ENCODE measurements around the gene REC8.
A peak's percentile ranks its signal among the peaks of the same experiment; 100 is the strongest.
"Not testable (repeated sequence)": the region's sequence is repeated elsewhere in the genome, so short reads cannot be mapped to it uniquely, and the experiment has no call there.

REC8 gene

DNA sequence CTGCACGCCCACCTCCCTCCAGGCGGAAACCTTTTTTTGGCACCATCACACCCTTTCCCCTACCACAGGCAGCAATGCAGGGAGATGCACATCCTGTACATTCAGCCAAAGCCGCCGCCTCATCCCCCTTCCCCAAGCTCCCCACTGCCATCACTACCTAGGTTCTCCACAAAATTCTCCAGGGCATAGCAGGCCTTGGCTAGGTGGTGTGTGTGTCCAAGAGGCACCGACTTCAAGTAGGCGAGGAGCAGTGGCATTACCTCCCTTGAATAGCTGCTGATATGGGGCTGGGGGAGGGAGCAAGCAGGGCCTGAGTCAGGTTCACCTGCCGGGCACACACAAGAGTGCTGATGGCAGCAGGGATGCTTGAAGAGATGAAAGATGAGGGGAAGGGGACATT, 13.1 kb downstream of the REC8 start:
- no peak for DNase-seq

DNA sequence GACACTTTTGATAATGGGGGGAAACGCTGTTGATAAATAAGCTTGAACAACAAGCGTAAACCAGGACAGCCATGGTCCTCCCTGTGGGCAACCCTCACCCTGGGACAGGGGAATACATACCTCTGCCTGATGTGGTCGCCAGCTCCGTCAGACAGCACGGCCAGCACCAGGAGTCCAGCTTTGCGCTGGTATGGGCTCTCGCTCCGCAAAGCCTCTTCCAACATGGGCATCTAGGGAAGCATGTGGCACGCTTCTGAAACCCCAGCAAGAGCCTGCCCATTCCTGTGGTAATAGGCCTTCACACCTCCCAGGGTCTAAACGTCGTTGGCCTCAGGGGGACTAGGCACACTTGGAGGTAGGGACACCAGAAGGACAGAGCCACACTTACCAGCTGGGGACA, 13.9 kb downstream of the REC8 start:
- DNase-seq: no peak

DNA sequence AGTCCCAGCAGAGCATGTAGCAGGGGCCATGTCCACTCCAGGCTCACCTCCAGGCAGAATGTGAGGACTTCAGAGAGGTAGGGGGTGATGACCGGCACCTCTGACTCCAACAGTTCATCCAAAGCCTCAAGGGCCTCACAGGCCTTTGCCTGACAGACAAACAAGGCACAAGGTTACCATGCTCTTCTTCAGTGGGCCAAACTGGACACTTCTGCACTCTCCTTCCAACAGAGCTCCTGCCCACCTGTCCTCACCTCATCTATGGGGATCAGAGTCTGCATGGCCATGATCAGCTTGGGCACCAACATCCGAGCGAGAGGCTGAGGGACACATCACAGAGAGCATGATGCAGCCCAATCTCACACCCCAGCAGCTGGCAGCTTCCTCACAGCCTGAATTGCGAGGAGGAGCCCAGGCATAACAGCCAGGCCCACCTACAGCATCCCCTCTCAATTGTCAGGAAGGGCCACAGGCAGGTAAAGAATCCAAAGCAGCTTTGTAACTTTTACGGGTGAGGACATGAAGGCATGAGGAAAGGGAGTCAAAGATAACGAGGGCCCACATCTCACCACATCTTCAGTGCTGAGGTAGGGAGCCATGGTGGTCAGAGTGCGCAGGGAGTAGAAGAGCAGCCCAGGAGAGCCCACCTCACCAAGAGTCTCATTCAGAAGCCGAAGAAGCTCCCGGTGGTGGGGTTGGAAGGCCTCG, 15.1 kb downstream of the REC8 start:
- DNase-seq: no peak

DNA sequence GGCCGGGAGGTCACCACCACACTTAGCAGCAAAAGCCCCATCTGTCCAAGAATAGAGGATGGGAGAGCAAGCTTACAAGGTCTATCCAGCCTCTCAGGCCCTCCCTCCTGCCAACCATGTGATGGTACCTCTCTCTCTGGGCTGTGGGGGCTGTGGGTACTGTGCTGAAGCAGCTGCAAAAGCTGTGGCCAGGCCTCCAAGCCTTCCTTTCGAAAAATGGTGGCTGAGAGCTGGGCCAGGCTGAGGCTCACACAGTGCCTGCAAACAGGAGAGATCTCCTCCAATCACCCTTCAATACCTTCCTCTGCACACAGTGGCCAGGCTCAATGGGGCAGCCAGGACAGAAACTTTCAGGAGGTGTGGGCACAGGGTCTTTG, 15.6 kb downstream of the REC8 start:
- no peak for DNase-seq

DNA sequence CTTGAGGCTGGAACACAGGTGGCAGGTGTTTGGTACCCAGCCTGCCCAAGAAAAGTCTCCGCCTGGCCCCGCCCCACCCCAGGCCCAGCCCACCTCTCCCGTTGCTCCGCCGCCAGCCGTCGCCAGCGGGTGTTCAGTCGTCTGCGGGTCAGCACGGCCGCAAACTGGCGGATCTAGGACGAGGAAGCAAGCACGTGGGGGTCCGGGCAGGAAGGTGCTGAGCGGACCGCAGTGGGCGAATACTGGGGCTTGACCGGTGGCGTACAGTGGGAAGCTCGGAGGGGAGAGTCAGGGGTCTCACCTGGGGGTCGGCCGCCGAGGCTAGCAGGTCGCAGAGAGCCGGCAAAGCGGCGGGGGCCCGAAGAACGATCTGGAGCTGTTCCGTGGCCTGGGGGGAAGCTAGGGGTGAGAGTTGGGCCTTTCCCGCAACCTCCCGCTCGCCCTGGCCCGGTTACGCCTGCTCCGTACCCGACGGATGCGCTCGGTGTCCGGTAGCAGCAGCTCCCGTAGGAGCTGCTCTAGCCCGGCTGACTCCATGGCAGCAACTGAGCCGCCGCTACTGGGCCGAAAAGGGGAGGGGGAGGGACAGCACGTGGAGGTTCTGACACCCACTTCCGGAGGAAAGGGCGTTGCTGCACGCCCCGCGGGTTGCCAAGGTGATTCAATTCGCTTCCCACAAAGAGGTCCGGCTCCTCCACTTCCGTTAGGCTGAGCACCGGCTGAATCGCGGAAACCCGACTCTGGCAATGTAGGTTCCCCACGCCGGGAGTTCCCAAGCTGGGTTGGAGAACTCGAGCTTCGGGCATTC, 16.6 kb downstream of the REC8 start, which contains the start of gene IPO4:
Gene IPO4 (minus strand): TSS at position 566 of the 808 bp plus-strand sequence. CDS start 29 bp downstream, at position 537.
- peak; percentile 97 for DNase-seq

DNA sequence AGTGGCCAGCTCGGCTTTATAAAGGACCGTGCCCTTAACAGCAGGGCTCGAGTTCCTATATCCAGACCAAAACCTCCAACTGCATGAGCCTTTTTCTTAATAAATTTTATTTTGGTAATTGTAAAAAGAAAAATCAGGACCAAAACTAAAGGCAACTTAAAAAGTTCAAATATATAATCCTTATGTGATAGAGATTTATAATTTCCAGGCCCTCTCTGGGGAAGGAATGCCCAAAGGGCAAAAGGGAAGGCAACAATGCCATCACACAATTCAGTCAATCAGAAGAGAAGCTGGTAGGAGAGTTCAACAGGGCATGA, 17.1 kb downstream of the REC8 start:
- no peak for DNase-seq

DNA sequence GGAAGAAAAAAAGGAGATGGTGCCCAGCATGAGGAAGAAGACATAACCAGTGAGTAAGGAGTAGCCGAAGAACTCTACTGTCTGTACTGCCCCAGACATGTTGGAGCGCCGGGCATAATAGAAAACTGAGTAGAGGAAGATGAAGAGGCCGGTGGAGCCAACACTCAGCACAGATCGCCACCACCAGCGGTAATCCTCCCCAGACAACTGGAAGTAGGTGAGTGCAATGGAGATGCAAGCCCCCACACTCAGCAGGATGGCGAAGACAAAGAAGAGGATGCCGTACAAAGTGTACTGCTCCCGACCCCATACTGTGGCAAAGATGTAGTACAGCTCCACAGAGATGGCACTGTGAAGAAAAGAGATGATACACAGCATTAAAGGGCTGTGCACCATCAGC, 17.6 kb downstream of the REC8 start:
- no peak for DNase-seq

DNA sequence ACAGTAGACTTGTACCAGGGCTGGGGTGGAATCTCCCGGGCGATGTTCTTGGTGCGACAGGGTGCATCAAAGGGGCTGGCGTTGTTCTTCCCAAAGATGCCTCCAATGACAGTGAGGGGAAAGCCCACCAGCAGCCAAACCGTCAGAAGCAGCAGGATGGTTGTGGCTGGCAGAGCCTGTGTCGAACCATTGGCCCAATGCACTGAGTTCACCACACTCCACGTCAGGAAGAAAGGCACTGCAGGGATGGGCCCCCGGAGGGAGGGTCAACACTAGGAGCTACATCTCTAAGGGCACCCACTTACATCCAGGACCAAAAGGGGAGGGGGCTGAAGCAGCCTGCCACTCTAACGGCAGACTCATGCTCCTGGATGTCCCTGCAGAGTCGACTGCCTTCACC, 18.5 kb downstream of the REC8 start:
- DNase-seq: no peak

DNA sequence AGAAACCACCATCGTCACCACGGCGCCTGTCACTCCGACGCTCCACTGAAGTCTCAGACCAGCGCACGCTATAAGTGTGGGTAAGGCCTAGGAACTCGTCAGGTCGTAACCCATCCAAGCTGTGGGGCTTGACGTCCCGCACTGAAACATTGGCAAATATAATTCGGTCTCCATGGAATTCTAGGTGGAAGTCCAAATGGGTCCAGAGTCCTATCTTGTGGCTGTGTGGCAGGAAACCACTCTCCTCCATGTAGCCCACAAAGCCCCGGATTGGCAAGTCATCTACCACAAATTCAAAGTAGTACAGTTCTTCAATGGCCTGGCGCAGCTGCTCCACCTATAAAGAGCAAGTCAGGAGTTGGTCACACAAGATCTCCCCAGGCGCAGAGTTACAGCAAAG, 21.1 kb downstream of the REC8 start:
- no peak for DNase-seq

DNA sequence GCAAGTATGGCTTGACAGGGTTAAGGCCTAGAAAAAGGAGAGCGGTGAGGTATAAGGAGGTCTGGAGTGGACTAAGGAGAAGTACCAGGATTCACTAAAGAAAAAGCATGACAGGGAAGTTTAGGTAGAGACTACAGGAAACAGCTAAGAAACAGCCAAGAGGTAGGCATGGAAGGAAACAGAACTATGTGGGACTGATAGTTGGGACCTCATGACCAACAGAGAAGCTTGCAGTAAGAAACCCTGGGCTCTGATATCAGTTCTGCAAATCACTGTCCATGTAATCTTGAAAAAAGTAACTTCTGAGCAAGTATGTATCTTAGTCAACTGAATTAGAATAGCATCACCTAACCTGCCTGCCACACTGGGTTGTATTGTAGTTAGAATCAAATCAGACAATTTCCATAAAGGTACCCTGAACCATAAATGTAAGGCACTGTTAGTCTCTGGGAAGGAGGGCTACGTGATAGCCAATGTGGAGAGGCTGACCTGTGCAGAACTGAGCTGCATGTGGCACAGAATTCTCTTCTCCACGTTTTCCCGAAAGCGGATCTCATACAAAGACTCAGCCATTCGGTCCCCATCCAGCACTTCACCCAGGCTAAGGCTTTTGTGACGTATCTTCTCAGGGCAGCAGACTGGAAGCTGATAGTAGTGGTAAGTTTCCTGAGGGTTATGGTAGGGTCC, 22.4 kb downstream of the REC8 start:
- no peak for DNase-seq

DNA sequence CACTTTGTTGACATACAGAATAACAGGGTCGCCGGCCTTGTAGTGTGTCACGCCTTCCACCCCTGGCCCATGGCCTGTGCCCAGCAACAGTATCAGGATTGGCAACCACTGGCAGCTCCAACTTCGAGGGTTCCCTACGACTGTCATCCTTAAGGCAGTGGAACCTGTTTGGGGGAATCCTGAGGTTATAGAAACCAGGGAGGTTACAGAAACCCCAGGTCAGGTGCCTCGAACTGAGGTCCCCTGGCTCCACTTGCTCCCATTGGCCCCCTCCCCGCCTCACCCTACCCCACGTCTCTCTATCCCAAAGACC, 22.9 kb downstream of the REC8 start:
- no peak for DNase-seq

DNA sequence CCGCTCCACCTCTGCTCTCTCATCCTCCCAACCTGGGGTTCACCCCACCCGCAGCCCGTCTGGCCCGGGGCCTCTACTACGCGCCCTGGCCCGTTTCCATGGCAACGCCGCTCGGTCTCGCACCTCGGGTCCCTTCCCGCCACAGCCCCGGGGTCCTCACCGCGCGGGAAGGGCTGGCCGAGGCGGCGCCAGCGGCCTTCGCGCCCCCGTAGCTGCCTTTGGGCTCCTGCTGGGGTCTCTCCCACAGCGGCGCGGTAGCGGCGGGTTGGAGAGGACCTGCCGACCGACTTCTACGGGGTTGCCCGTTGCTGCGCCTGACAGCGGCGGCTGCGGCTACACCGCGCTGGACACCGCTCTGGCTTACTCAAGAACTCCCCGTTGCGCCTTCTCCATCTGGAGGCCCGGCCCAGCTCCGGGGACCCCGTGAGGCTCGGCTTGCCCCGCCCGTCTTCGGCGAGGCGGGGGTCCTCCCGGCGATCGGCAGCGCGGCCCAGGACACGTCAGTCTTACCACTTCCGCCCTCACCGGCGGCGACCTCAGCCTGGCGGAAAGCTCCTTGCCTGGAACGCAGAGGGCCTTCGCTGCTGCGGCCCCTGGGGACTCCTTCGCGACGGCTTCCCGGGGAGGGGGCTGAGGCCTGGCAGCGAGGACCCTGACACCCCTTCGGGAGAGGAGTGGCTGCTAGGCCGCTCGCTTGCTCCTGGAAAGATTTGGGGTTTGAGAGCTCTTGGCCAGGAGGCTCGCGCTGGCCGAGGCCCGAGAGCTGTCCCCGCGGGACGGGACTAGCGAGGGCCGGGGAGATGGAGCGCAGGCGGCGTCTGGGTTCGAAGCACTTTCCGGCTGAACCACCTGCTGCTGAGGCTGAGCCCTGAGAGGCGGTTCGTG, 23.5 kb downstream of the REC8 start, which contains the start of gene TM9SF1:
Gene TM9SF1 (minus strand): TSS at position 256 of the 885 bp plus-strand sequence. CDS start 422 bp downstream, outside the sequence.
- DNase-seq: peak; percentile 90

DNA sequence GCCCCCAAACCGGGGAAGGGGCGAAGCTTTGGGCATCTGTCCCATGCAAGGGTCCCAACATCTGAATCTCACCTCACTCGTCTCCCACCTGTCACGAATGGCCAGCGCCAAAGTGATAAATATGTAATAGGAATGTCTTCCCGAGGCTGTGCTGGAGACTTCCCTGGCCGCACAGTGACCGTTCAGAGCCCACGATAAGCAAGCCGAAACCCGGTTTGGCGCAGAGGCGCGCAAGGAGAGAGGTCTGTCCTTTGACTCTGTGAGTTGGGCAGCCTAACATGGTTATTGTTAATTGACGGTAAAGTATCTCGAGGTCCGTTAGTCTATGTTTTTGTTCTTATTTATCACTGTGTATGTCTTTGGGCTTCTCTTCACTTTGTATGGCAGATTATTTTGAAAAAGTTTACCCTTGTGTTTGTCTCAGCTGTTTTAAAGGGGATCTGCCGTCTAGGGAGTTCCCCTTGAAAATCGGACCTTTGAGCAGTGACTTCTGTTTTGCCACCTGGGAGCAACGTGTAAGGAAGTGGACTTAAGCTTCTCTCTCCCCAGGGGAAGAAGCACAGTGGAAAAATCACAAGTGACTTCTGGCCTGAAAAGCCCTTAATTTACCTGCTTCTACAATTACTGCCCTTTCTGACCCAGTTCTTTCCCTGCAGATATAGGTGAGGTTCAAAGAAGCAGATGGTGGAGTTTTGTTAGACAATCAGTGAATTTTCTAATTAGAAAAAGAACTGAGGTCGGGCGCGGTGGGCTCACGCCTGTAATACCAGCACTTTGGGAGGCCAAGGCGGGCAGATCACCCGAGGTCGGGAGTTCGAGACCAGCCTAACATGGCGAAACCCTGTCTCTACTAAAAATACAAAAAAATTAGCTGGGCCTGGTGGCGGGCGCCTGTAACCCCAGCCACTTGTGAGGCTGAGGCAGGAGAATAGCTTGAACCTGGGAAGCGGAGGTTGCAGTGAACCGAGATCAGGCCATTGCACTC, 24.5 kb downstream of the REC8 start:
- DNase-seq: no peak

DNA sequence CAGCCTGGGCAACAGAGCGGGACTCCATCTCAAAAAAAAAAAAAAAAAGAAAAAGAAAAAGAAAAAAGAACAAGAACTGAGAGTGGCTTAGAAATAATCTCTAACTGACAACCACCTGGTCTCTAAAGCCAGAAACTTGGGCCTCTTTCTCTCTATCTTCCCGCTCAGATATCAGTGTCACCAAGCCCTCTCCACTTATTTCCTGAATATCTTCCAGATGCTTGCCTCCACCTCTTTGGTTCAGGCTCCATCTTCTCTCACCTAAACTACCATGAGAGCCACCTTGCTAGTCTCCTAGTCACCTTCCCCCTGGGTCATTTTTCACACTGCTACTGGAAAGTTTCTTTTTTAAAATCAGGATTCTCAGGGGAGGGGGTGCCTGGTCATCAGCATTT, 25.2 kb downstream of the REC8 start:
- DNase-seq: no peak

DNA sequence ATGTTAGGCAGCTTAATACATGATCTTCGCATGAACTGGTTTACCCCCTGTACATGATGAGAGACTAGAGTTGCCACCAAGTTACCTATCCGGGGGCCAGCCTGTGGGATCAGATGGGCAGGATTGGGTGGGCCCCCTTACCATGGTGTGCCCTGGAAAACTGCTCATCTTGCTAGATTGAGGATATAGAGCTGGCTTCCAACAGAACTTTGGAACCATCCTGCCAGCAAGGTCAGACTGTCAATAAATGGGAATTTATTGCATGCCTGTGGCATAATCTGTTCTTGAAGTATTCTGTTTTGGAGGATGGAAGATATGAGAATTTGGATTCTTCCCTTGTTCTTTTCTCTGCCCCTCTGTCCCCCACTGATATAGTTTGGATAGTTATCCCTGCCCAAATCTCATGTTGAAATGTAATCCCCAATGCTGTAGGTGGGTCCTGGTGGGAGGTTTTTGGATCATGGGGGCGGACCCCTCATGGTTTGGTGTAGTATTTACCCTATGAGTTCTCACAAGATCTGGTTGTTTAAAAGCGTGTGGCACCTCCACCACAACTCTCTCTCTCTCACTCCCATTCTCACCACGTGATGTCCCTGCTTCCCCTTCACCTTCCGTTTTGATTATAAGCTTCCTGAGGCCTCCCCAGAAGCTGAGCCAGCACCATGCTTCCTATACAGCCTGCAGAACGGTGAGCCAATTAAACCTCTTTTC, 27.1 kb downstream of the REC8 start:
- DNase-seq: no peak

DNA sequence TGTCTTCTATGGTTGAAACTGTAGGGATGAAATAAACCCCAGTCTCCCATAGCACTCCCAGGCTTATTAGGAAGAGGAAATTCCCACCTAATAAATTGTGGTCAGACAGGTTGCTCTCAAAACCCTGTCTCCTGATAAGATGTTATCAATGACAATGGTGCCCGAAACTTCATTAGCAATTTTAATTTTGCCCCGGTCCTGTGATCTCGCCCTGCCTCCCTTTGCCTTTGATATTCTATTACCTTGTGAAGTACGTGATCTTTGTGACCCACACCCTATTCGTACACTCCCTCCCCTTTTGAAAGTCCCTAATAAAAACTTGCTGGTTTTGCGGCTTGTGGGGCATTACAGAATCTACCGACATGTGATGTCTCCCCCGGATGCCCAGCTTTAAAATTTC, 30.7 kb downstream of the REC8 start:
- not testable (repeated sequence) for DNase-seq

DNA sequence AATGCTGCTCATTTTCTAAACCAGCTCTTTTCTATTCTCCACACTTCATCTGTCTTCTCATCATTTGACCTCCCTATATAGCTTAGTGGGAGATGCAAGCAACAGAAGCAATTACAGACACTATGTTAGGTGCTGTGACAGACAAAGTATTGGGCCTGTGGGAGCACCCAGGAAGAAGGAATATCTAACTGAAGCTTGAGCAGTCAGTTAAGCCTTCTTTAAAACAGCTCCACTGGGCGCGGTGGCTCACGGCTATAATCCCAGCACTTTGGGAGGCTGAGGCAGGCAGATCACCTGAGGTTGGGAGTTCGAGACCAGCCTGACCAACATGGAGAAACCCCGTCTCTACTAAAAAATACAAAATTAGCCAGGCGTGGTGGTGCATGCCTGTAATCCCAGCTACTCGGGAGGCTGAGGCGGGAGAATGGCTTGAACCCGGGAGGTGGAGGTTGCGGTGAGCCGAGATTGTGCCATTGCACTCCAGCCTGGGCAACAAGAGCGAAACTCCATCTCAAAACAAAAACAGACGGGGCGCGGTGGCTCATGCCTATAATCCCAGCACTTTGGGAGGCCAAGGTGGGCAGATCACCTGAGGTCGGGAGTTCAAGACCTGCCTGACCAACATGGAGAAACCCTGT, 31.5 kb downstream of the REC8 start:
- not testable (repeated sequence) for DNase-seq

DNA sequence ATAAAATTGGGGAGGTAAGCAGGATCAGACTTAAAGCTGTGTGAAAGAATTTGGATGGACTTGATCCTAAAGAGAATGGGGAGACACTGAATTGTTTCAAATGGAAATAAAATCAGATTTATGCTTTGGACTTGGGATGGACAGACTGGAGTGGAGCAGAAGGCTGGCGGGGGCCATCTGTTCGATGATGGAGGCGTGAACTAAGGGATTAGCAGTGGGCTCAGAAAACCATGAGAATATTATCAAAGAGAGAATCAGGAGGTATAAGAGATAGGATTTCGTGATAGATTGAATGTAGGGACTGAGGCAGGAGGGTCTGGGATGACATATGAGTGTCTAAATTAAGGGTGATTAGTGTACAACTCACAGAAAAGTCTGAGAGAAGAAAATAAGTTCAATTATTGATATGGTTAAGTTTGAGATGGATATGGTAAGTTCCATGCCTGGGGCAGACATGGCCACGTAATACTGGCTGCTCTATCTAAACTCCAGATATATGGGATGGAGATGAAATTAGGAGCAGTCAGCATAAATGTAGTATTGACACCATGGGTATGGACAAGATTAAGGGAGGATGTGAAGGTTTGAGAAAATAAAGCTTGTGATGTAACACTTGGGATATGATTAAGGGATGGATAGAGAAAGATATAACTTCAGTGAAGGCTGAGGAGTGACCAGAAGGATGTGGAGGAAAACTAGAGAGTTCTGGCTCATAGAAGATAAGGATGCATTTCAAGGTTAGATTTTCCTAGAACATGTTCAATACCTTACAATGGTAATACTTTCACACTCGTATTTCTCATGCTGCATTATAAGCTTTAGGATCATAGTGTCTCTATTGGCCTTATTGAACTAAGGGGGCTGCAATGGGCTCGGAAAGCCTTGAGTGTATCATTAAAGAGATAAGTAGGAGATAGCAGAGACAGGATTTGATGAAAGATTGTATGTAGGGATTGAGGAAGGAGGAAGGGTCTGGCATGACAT, 32.6 kb downstream of the REC8 start:
- no peak for DNase-seq

Data from stimulated activated CD4-positive, alpha-beta T cell treated with anti-CD3 and anti-CD28 coated beads, Interleukin-15, amount 100 ng/mL, for 24 hours (primary cell).